OCI-LY7 (cell line): ENCODE measurements around the gene KLB.

Experiments used
- EZH2phosphoT487 ChIP-seq: fragments of 200-600 bp; sonication (generic); IDR thresholded peaks from 2 replicates; pipeline ENCODE4 v1.6.1; 2018; ENCODE audit warnings: low read depth, borderline replicate concordance, mild to moderate bottlenecking, mixed run types, antibody characterized with exemption, low read length, moderate library complexity, mixed read lengths
- TF ChIP-seq, protein P1 (sequence below): fragments of 200-600 bp; sonication (generic); conservative IDR thresholded peaks from 2 replicates; pipeline ENCODE4 v1.5.1; 2014; ENCODE audit warnings: mild to moderate bottlenecking, antibody characterized with exemption, low read length, moderate library complexity, mixed read lengths

DNA sequence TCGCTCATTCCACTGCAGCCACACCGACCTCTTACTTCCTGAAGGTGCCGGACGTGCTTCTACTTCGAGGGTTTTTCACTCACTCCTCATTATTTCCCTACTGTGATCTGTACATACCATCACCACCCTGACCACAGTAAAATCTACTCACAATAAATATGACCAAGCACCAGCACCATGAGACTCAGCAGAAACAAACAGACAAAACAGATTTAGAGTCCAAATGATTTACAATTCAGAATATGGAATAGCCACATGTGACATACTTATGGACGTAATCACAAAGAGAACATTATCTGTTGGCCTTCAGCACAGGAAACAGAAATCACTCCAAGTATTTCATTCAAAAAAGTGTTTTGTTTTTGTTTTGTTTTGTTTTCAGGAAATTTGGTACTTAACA lies 16.1 kb upstream of the KLB start:
- TF ChIP-seq, protein P1, sequence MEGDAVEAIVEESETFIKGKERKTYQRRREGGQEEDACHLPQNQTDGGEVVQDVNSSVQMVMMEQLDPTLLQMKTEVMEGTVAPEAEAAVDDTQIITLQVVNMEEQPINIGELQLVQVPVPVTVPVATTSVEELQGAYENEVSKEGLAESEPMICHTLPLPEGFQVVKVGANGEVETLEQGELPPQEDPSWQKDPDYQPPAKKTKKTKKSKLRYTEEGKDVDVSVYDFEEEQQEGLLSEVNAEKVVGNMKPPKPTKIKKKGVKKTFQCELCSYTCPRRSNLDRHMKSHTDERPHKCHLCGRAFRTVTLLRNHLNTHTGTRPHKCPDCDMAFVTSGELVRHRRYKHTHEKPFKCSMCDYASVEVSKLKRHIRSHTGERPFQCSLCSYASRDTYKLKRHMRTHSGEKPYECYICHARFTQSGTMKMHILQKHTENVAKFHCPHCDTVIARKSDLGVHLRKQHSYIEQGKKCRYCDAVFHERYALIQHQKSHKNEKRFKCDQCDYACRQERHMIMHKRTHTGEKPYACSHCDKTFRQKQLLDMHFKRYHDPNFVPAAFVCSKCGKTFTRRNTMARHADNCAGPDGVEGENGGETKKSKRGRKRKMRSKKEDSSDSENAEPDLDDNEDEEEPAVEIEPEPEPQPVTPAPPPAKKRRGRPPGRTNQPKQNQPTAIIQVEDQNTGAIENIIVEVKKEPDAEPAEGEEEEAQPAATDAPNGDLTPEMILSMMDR = no peak
- TF ChIP-seq EZH2phosphoT487 = no peak
